Fibroblast of lung (primary cell): Measurements from ENCODE around the gene TLCD1.

Experiments used
- EZH2 ChIP-seq: IDR thresholded peaks from 2 replicates; pipeline ENCODE4 v1.5.1; 2012; ENCODE audit warnings: low read length, control low read depth, mild to moderate bottlenecking; ENCODE audit errors: missing control alignments
- TF ChIP-seq, protein P1 (sequence below), 2 donors: IDR thresholded peaks in 1 of 2; conservative IDR thresholded peaks in 1 of 2; 1 replicate in 1 of 2; 2 replicates in 1 of 2; pipeline ENCODE4 v1.5.1; 2011 to 2012; ENCODE audit warnings: low read length in 2 of 2, control low read depth in 1 of 2, inconsistent platforms in 1 of 2, low read depth in 1 of 2, mild to moderate bottlenecking in 1 of 2

DNA sequence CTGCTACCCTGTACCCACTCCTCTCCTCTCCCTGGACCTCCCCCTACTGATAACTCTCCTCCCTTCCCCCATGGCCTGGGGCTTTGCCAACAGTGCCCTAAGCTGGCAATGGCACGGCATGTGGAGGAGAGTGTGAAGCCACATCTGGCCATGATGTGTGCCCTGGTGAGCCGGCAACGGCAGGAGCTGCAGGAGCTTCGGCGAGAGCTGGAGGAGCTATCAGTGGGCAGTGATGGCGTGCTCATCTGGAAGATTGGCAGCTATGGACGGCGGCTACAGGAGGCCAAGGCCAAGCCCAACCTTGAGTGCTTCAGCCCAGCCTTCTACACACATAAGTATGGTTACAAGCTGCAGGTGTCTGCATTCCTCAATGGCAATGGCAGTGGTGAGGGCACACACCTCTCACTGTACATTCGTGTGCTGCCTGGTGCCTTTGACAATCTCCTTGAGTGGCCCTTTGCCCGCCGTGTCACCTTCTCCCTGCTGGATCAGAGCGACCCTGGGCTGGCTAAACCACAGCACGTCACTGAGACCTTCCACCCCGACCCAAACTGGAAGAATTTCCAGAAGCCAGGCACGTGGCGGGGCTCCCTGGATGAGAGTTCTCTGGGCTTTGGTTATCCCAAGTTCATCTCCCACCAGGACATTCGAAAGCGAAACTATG, 23.0 kb upstream of the TLCD1 start:
- TF ChIP-seq, protein P1, sequence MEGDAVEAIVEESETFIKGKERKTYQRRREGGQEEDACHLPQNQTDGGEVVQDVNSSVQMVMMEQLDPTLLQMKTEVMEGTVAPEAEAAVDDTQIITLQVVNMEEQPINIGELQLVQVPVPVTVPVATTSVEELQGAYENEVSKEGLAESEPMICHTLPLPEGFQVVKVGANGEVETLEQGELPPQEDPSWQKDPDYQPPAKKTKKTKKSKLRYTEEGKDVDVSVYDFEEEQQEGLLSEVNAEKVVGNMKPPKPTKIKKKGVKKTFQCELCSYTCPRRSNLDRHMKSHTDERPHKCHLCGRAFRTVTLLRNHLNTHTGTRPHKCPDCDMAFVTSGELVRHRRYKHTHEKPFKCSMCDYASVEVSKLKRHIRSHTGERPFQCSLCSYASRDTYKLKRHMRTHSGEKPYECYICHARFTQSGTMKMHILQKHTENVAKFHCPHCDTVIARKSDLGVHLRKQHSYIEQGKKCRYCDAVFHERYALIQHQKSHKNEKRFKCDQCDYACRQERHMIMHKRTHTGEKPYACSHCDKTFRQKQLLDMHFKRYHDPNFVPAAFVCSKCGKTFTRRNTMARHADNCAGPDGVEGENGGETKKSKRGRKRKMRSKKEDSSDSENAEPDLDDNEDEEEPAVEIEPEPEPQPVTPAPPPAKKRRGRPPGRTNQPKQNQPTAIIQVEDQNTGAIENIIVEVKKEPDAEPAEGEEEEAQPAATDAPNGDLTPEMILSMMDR (conservative IDR thresholded peaks at IDR 0.05 in 1 of 2, IDR thresholded peaks at IDR 0.05 in 1 of 2; ENCODE audit: low read depth in 1 of 2, low read length in 2 of 2): no peak
- TF ChIP-seq EZH2: no peak
